ENCODE measurements around the gene GPRC6A. TPM values are rescaled to one million over a fixed set of nuclear protein-coding genes. Genes with fewer than 3 reads are reported as not detected.
"Not testable (repeated sequence)": the region's sequence is repeated elsewhere in the genome, so short reads cannot be mapped to it uniquely, and the experiment has no call there.

The GPRC6A gene
- total RNA-seq, 1 experiment from 2014 or later = not detected

DNA sequence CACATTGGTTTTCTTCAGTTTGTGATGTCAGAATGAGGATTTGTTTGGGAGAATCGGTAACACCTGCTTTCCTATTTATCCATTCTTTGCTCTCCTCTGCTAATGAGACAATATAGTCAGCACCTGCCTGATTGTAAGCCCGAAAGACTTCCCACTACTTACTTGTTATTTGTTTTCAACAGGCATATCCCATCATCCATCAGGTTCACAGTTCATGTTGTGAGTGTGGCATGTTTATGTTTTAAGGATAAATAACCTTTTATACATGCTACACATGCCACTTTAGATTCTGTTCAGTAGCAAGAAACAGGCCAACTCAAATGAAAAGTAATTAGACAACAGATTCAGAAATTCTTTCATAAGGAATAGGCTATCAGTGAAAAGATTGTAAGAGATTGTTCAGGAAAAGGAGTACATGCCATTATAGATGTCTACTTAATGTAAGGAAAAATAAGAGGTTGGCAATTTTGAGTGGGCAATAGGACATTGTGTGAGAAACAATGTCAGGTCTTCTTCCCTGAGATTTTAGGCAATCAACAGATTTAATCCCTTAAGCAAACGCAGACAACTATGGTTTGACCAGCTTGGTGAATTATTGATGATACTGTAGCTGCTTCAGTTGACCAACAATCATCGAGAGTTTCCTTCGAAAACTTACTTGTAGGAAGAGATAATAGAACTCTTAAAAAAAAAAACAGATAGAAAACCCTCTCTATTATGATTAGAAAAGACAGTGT is 7.9 kb upstream of the GPRC6A start:
- Histone ChIP-seq H3K79me2 (ENCODE audit: insufficient read depth, low read length) (no peaks in the 10 kb centered on the region), H2AK5ac (ENCODE audit: insufficient read length, low read length) (no peak overlapping the region), H3K27me3 (ENCODE audit: insufficient read depth, low read length) (no peaks in the 10 kb centered on the region), H3K79me1 (ENCODE audit: insufficient read depth, low read depth, low read length, poor library complexity, severe bottlenecking) (no peaks in the 10 kb centered on the region), H3K23ac (ENCODE audit: insufficient read length, low read depth, low read length) (no peak overlapping the region), H4K8ac (replicated peaks; ENCODE audit: insufficient read length, low read depth, low read length) (no peak overlapping the region), H2BK15ac (ENCODE audit: low read depth, low read length) (no peak overlapping the region), H3K23me2 (ENCODE audit: insufficient read length, low read depth, low read length, poor library complexity, severe bottlenecking) (no peaks in the 10 kb centered on the region), H3K18ac (ENCODE audit: insufficient read length, low read depth, low read length) (no peak overlapping the region), H3T11ph (ENCODE audit: low read length) (no peak overlapping the region), H2BK5ac (ENCODE audit: insufficient read length, low read length) (no peak overlapping the region), H4K20me1 (ENCODE audit: control insufficient read depth, insufficient read depth, insufficient read length) (no peaks in the 10 kb centered on the region), H3K14ac (ENCODE audit: insufficient read depth, low read length) (no peak overlapping the region), H3K4ac (ENCODE audit: low read depth, low read length) (no peak overlapping the region), H3K9me3 (ENCODE audit: control insufficient read depth, low read depth, low read length) (no peaks in the 10 kb centered on the region), H3K9ac (ENCODE audit: extremely low read depth, insufficient read length, low read length) (no peak overlapping the region), H3K4me1 (ENCODE audit: insufficient read depth, low read length) (no peaks in the 10 kb centered on the region), H4K5ac (ENCODE audit: insufficient read length, low read depth, low read length) (no peak overlapping the region), H4K91ac (ENCODE audit: insufficient read length, low read depth, low read length) (no peak overlapping the region), H3K56ac (ENCODE audit: insufficient read length, low read depth, low read length) (no peak overlapping the region), H3K4me2 (ENCODE audit: insufficient read depth, insufficient read length, low read length) (no peak overlapping the region), H2BK12ac (ENCODE audit: insufficient read length, low read depth, low read length) (no peak overlapping the region), H2BK120ac (ENCODE audit: low read depth, low read length, poor library complexity, severe bottlenecking) (no peak overlapping the region), H2AFZ (ENCODE audit: low read length) (no peak overlapping the region), H2BK20ac (ENCODE audit: low read depth, low read length, poor library complexity, severe bottlenecking) (no peak overlapping the region), H3K27ac (ENCODE audit: insufficient read length, low read depth, low read length) (no peak overlapping the region)
- H3K36me3 Mint-ChIP-seq (ENCODE audit: insufficient read depth in 1 of 3, low read depth in 3 of 3) = no peaks in the 10 kb centered on the region
- no peaks in the 10 kb centered on the region for H3K27me3 Mint-ChIP-seq (ENCODE audit: low read depth)
- no peaks in the 10 kb centered on the region for H3K4me1 Mint-ChIP-seq
- DNase-seq = no peak
- WGBS (ENCODE audit: extremely low coverage, insufficient read length, low lambda C conversion rate) = no CpG with 5 or more reads among the region's 5 CpGs
- H3K27ac Mint-ChIP-seq = no peak overlapping the region
- H3K4me3 Mint-ChIP-seq = no peak overlapping the region
- no peak for TF ChIP-seq CTCF (conservative IDR thresholded peaks at IDR 0.05)
- no peaks in the 10 kb centered on the region for H3K9me3 Mint-ChIP-seq

DNA sequence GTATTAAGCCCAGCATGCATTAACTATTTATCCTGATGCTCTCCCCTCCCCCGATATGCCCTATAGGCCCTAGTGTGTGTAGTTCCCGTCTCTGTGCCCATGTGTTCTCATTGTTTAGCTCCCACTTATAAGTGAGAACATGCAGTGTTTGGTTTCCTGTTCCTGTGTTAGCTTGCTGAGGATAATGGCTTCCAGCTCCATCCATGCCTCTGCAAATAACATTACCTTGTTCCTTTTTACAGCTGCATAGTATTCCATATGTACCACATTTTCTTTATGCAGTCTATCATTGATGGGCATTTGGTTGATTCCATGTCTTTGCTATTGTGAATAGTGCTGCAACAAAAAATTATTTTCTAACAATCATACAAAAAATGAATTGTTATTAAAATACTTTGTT is 5.6 kb upstream of the GPRC6A start:
- H3K9me3 ChIP-seq (ENCODE audit: control insufficient read depth, low read depth, low read length); H4K91ac ChIP-seq (ENCODE audit: insufficient read length, low read depth, low read length); H3K56ac ChIP-seq (ENCODE audit: insufficient read length, low read depth, low read length); H3K4ac ChIP-seq (ENCODE audit: low read depth, low read length); H3K27me3 ChIP-seq (ENCODE audit: insufficient read depth, low read length); H3K23me2 ChIP-seq (ENCODE audit: insufficient read length, low read depth, low read length, poor library complexity, severe bottlenecking); H4K5ac ChIP-seq (ENCODE audit: insufficient read length, low read depth, low read length); H3K27ac ChIP-seq (ENCODE audit: insufficient read length, low read depth, low read length); H3K4me1 ChIP-seq (ENCODE audit: insufficient read depth, low read length); H3K4me3 Mint-ChIP-seq; DNase-seq; H3K79me2 ChIP-seq (ENCODE audit: insufficient read depth, low read length); H3K27me3 Mint-ChIP-seq (ENCODE audit: low read depth); H4K20me1 ChIP-seq (ENCODE audit: control insufficient read depth, insufficient read depth, insufficient read length); H3K4me2 ChIP-seq (ENCODE audit: insufficient read depth, insufficient read length, low read length); H2BK20ac ChIP-seq (ENCODE audit: low read depth, low read length, poor library complexity, severe bottlenecking); H2AK5ac ChIP-seq (ENCODE audit: insufficient read length, low read length); H2AFZ ChIP-seq (ENCODE audit: low read length); H4K8ac ChIP-seq (replicated peaks; ENCODE audit: insufficient read length, low read depth, low read length); H3K18ac ChIP-seq (ENCODE audit: insufficient read length, low read depth, low read length); H3K79me1 ChIP-seq (ENCODE audit: insufficient read depth, low read depth, low read length, poor library complexity, severe bottlenecking); H3K14ac ChIP-seq (ENCODE audit: insufficient read depth, low read length); H3T11ph ChIP-seq (ENCODE audit: low read length); H3K9me3 Mint-ChIP-seq; H3K27ac Mint-ChIP-seq; H2BK5ac ChIP-seq (ENCODE audit: insufficient read length, low read length); H3K4me1 Mint-ChIP-seq; H3K36me3 Mint-ChIP-seq (ENCODE audit: insufficient read depth in 1 of 3, low read depth in 3 of 3); H2BK120ac ChIP-seq (ENCODE audit: low read depth, low read length, poor library complexity, severe bottlenecking); H3K23ac ChIP-seq (ENCODE audit: insufficient read length, low read depth, low read length); H2BK12ac ChIP-seq (ENCODE audit: insufficient read length, low read depth, low read length); H3K9ac ChIP-seq (ENCODE audit: extremely low read depth, insufficient read length, low read length); H2BK15ac ChIP-seq (ENCODE audit: low read depth, low read length): not testable (repeated sequence)
- no CpG with 5 or more reads among the region's 2 CpGs for WGBS (ENCODE audit: extremely low coverage, insufficient read length, low lambda C conversion rate)

All from H9 (cell line).